ENCODE data around the gene SPINK8. TPM values are rescaled to one million over a fixed set of nuclear protein-coding genes. Genes with fewer than 3 reads are reported as not detected.
A peak's percentile ranks its signal among the peaks of the same experiment; 100 is the strongest.

Gene SPINK8
- total and polyA plus RNA-seq, 2 donors (not counting 3 experiments of a cell fraction or from before 2014, with no cell fraction given) = not detected

- H4K20me1 ChIP-seq (replicated peaks; ENCODE audit: control insufficient read depth, extremely low read depth, insufficient read depth, low read length) = no peaks in the 10 kb centered on the region
- H3K4me1 ChIP-seq (ENCODE audit: control insufficient read depth, extremely low read depth, insufficient read depth, low read length) = peaks cover 8% of the 10 kb centered on the region
- no TSS peak for BruUV-seq (replicated peaks)
- intact Hi-C loops (cut with micrococcal nuclease) = loop anchor here (1.0 kb wide), 1 partner anchor 60 kb away; the partner anchor contains the start of gene ZNF589
- H3K4me3 ChIP-seq (replicated peaks in 1 of 3; ENCODE audit: insufficient read depth in 1 of 3, low read depth in 1 of 3, low read length in 3 of 3) = peak within 1 kb of the TSS; percentile 57 to 86 (median 65)
- CTCF ChIA-PET = interaction anchor here (0.6 to 2.7 kb wide), 3 partner anchors 28 to 135 kb away, joined by 4 to 21 read pairs (median 4); no protein-coding TSS in a partner anchor
- H3K9me1 ChIP-seq (replicated peaks; ENCODE audit: control insufficient read depth, extremely low read depth, insufficient read depth, low read length) = no peaks in the 10 kb centered on the region
- POLR2A ChIA-PET = no interaction called here
- peak within 1 kb of the TSS; percentile 47 for H2AFZ ChIP-seq (ENCODE audit: low read depth, low read length)
- H3K9ac ChIP-seq (replicated peaks; ENCODE audit: extremely low read depth, insufficient read depth, low read length) = peak within 1 kb of the TSS; percentile 67
- H3K27ac ChIP-seq (ENCODE audit: insufficient read depth, low read depth, low read length) = peak within 1 kb of the TSS; percentile 51
- dilution Hi-C loops (cut with MboI; ENCODE audit: extremely low pct_ligation_motif_present, low sequenced_read_pairs) = no loop called here
- H3K4me2 ChIP-seq (ENCODE audit: insufficient read depth, low read length) = peak within 1 kb of the TSS; percentile 62
- H3K79me2 ChIP-seq (ENCODE audit: control insufficient read depth, insufficient read depth, low read length) = peaks cover 11% of the 10 kb centered on the region
- FAIRE-seq = peak; percentile 89
- peaks cover 2 to 5% of the 10 kb centered on the region in 2 experiments for H3K27me3 ChIP-seq (ENCODE audit: control insufficient read depth in 2 of 2, insufficient read depth in 2 of 2, low read length in 2 of 2)
- DNase-seq (ENCODE audit: low read depth, low spot score) = peak; percentile 88
- H3K9me3 ChIP-seq (replicated peaks; ENCODE audit: control insufficient read depth, insufficient read depth, low read length) = no peaks in the 10 kb centered on the region
- TF ChIP-seq POLR2AphosphoS5 (IDR thresholded peaks at IDR 0.05; ENCODE audit: insufficient read depth, low read depth, low read length) = peak; percentile 84
- TF ChIP-seq JUN (IDR thresholded peaks at IDR 0.05; ENCODE audit: borderline replicate concordance, insufficient read depth, insufficient read length, low read depth) = no peak
- peak; percentile 74 for TF ChIP-seq MYC (IDR thresholded peaks at IDR 0.05; ENCODE audit: low read depth, low read length)
- peak; percentile 96 for TF ChIP-seq MAX (IDR thresholded peaks at IDR 0.05; ENCODE audit: insufficient read depth, insufficient read length)
- TF ChIP-seq GATA2 (IDR thresholded peaks at IDR 0.05; ENCODE audit: insufficient read depth, insufficient read length, low read depth, low read length) = no peak
- peaks cover 2 to 6% of the 10 kb centered on the region in 2 experiments for H3K36me3 ChIP-seq (ENCODE audit: control insufficient read depth in 2 of 2, extremely low read depth in 1 of 2, insufficient read depth in 2 of 2, low read length in 2 of 2)
Observed at GRCh38 chr3:48301020-48301799, 32.3 kb downstream of the SPINK8 start, which contains the start of gene NME6. Gene NME6, minus strand, starts transcription at chr3:48301367.

Measured in endothelial cell of umbilical vein (primary cell).